IMR-90 (cell line): ENCODE measurements around the gene ANP32D.

Experiments
- FOS ChIP-seq: fragments of 150-350 bp; IDR thresholded peaks from 2 replicates; pipeline ENCODE4 v1.6.1; 2016; ENCODE audit warnings: low read depth, low read length
- MXI1 ChIP-seq: IDR thresholded peaks from 2 replicates; pipeline ENCODE4 v1.6.1; 2012; ENCODE audit warnings: low read depth, mild to moderate bottlenecking, low read length, moderate library complexity, borderline replicate concordance
- POLR2A ChIP-seq: IDR thresholded peaks from 2 replicates; pipeline ENCODE4 v1.6.1; 2012; ENCODE audit warnings: mild to moderate bottlenecking, low read depth, low read length
- RAD21 ChIP-seq: IDR thresholded peaks from 2 replicates; pipeline ENCODE4 v1.6.1; 2012; ENCODE audit warnings: low read length, improper control_type of control experiment
- RFX5 ChIP-seq: IDR thresholded peaks from 2 replicates; pipeline ENCODE4 v1.8.0; 2012; ENCODE audit warnings: low read depth, mild to moderate bottlenecking, low read length, moderate library complexity
- SMC3 ChIP-seq: fragments of 150-350 bp; IDR thresholded peaks from 2 replicates; pipeline ENCODE4 v1.6.1; 2016; ENCODE audit warnings: low read depth, mild to moderate bottlenecking, antibody characterized with exemption, low read length, moderate library complexity
- TF ChIP-seq, protein P1 (sequence below): conservative IDR thresholded peaks from 2 replicates; pipeline ENCODE4 v1.5.1; 2012; ENCODE audit warnings: mild to moderate bottlenecking, low read depth, low read length, improper control_type of control experiment

DNA sequence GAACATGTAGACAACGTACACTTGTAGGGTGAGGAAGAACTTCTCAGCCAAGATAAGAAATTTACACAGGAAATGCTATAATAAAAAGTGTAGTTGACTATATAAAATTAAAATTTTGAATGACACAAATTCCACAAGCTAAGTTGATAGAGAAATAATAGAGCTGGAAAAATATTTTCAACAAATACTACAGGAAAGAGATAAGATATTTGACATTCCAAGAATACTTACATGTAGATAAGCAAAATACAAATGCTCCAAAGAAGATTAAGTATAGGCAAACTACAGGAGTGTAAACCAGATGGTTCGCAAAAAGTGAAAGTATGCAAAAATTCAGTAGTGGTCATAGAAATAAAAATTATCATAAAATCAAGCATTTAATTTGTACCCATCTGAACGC, 49.2 kb upstream of the ANP32D start:
- no peak for TF ChIP-seq POLR2A
- TF ChIP-seq, protein P1, sequence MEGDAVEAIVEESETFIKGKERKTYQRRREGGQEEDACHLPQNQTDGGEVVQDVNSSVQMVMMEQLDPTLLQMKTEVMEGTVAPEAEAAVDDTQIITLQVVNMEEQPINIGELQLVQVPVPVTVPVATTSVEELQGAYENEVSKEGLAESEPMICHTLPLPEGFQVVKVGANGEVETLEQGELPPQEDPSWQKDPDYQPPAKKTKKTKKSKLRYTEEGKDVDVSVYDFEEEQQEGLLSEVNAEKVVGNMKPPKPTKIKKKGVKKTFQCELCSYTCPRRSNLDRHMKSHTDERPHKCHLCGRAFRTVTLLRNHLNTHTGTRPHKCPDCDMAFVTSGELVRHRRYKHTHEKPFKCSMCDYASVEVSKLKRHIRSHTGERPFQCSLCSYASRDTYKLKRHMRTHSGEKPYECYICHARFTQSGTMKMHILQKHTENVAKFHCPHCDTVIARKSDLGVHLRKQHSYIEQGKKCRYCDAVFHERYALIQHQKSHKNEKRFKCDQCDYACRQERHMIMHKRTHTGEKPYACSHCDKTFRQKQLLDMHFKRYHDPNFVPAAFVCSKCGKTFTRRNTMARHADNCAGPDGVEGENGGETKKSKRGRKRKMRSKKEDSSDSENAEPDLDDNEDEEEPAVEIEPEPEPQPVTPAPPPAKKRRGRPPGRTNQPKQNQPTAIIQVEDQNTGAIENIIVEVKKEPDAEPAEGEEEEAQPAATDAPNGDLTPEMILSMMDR = no peak
- TF ChIP-seq MXI1 = no peak
- TF ChIP-seq RFX5 = no peak
- TF ChIP-seq SMC3 = no peak
- no peak for TF ChIP-seq FOS
- no peak for TF ChIP-seq RAD21
